Measurements from ENCODE around the gene ATAD3B.

ATAD3B gene

DNA sequence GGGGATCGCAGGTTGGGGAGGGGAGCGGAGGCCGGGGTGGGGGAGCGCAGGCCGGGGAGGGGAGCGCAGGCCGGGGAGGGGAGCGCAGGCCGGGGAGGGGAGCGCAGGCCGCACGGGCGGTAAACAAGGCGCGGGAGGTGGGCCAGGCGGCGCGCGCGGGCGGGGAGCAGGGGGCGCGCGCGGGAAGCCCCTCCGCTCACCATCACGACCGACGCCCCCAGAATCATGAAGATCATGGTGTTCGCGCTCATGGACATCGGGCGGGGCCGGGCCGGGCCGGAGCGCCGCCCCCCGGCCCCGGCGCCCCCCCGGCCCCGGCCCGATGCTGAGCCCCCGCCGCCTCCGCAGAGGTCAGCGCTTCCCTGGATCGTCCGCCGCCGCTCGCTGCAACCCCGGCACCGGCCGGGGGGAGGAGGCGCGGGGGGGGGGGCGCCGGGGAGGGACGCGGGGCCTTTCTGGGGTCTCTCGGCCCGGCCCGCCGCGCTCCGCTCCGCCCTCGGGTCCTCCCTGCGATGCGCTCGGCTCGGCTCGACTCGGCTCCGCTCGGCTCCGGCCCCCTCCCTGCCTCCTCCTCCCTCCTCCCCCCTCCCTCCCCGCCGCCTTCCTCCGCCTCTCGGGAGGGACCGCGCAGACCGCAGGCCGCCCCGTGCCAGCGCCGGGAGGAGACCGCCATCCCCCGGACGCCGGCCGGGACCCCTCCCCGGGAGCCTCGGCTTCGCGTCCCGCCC is 68.7 kb downstream of the ATAD3B start, which contains the start of gene TMEM240:
TSS of gene TMEM240 (minus strand) at position 535 of the 728 bp plus-strand sequence. CDS start at position 257, 278 bp downstream.
- Histone ChIP-seq H3K9ac (no peak within 1 kb of the TSS), H3K4me3 (peak within 1 kb of the TSS; percentile 59)

DNA sequence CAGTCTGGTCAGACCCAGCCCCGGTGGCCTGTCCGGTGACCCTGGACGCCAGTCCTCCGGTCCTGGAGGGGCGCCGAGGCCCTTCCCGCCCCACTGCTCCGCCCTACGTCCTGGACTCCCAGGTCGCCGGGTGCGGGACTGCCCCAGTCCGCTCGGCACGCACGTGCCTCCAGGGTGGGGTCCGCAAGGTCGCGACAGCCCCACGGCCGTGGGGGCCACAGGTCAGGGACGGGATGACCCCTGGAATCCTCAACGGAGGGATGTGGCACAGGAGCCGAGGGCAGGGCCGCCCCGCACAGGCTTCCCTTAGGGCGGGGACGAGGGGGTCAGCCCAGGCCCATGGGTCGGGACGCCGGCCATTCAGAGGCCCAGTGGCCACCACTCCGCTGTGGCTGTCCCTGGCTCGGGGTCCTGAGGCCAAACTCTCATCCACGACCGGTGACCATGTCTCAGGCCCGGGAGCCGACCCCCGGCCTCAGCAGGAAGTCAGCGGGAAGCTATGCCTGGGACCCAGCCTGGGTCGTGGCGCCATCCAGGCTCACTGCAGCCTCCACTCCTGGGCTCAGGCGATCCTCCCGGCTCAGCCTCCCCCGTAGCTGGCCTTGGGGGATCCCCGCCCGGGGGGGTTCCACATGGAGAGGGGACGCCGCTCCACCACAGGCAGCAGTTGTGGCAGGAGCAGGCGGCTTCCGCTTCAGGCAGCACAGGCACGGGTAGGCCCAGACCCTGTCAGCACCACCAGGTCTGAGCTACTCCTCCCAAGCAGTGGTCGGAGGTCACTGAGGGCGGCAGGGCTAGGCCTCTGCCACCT is 69.5 kb downstream of the ATAD3B start:
- H3K36me3 ChIP-seq: peaks cover 50% of the 10 kb centered on the region
- H4K20me1 ChIP-seq: peaks cover 70% of the 10 kb centered on the region
- no peak for TF ChIP-seq Cebpa-rat (IDR thresholded peaks at IDR 0.05)
- peak overlapping the region; percentile 45; the same call in 1 of the 2 replicates for H3K4me3 ChIP-seq
- peaks cover 16% of the 10 kb centered on the region; the same call in 1 of the 2 replicates for H3K4me1 ChIP-seq
- H3K9me3 ChIP-seq: no peaks in the 10 kb centered on the region
- no peak overlapping the region for H3K9ac ChIP-seq
- H3K27me3 ChIP-seq: peaks cover 30% of the 10 kb centered on the region
- peak overlapping the region; percentile 57 for H3K4me2 ChIP-seq
- no peak overlapping the region for H3K27ac ChIP-seq

More for the DNA sequence above, 68.7 kb downstream of the ATAD3B start, which contains the start of gene TMEM240:
- Histone ChIP-seq H3K9me3 (no peaks in the 10 kb centered on the region), H3K4me2 (peak within 1 kb of the TSS; percentile 77), H3K27ac (no peak within 1 kb of the TSS), H3K27me3 (peaks cover 30% of the 10 kb centered on the region), H3K4me1 (peaks cover 16% of the 10 kb centered on the region; the same call in 1 of the 2 replicates), H4K20me1 (peaks cover 63% of the 10 kb centered on the region), H3K36me3 (peaks cover 46% of the 10 kb centered on the region)
- no peak for TF ChIP-seq Cebpa-rat (IDR thresholded peaks at IDR 0.05)

DNA sequence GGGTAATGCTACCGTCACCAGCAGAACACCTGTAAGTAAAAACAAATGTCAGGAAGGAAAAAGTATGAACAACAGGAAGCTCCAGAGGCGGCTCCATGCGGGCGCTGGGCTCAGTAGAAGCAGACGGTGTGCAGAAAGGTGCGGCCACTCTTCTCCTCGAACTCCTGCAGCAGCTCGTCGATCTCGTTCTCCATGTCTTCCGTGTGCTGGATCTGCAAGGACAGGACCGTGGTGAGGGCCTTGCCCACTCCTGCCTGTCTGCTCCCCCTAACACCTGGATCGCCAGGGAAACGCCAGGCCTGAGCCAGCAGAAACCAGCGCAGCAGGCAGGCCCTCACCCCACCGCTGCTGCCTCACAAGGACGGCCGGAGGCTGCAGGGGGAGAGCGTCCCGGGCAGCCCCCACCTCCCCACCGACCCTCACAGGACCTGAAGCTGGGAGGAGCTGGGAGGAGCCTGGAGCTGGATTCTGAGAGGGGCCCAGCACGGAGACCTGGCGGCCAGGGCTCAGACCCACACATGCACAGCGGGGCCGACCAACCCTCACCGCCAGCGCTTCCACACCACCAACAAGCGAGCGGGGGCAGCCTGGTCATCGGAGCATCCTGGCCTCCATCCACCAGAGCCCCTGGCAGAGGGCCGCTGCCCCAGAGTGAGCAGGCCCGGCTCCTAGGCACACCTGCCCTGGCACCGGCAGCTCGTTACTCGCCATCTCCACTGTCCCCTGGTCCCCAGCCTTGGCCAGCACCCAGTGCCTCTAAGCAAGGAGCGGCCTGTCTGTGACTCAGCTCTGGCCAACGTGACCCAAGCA is 70.6 kb downstream of the ATAD3B start:
- H3K4me2 ChIP-seq: no peak overlapping the region
- H3K9ac ChIP-seq: no peak overlapping the region
- no peak overlapping the region for H3K4me3 ChIP-seq
- no peak overlapping the region for H3K27ac ChIP-seq
- peaks cover 80% of the 10 kb centered on the region for H4K20me1 ChIP-seq
- TF ChIP-seq Cebpa-rat (IDR thresholded peaks at IDR 0.05): no peak
- peaks cover 16% of the 10 kb centered on the region; the same call in 1 of the 2 replicates for H3K4me1 ChIP-seq
- H3K27me3 ChIP-seq: peaks cover 30% of the 10 kb centered on the region
- H3K9me3 ChIP-seq: no peaks in the 10 kb centered on the region
- peaks cover 57% of the 10 kb centered on the region for H3K36me3 ChIP-seq

DNA sequence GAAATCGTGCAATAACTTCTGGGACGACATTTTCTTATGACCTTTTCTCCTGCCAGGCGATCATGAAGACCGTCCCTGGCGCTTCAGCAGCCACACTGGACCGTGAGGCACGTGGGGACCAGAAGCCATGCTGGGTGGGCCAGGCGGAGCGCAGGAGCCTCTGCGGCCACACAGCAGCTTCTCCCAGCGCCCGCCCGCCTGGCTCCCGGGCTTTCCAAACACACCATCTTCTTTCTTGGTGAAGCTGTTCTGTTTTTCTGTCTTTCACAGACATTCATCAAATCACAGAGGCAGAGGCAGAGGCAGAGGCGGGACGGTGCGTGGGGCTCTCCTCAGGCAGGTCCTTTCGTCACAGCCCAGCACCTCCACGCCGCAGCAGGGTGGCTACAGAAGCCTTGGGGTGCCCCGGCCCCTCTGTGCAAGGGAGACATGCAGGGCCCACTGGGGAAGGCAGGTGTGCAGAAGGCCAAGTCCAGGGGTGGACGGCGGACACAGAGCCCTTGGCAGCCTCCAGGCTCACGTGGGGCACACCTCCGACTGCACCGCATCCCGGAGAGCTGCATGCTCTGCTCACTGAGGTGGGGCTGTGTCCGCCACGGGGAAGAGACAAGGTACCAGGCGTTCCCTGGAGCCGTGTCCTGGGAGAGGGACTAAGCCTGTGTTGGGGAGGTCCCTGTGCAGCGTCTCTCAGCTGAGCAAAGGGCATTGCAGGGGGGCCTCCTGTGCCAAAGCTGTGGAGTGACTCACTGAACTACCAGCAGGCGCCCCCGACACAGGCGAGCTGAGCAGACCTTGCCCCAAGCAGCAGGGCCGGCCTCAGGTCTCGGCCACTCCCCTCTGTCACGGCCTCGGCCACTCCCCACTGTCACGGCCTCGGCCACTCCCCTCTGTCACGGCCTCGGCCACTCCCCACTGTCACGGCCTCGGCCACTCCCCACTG is 71.5 kb downstream of the ATAD3B start:
- Histone ChIP-seq H3K4me2 (no peak overlapping the region), H3K4me1 (peaks cover 16% of the 10 kb centered on the region; the same call in 1 of the 2 replicates)
- no peak for TF ChIP-seq Cebpa-rat (IDR thresholded peaks at IDR 0.05)

DNA sequence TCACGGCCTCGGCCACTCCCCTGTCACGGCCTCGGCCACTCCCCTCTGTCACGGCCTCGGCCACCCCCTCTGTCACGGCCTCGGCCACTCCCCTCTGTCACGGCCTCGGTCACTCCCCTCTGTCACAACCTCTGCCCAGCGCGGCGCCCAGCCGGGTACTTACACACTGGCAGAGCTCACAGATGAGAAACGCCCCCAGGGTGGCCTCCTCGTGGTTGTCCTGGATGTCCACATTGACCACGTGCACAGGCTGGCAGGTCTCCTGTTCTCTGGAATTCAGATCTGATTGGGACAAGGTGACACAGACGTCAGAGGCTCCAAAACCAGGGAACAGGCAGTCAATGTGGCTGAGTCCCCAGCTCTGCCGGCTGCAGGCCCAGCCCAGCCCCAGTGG is 72.1 kb downstream of the ATAD3B start:
- H4K20me1 ChIP-seq: peaks cover 81% of the 10 kb centered on the region
- H3K36me3 ChIP-seq: peaks cover 72% of the 10 kb centered on the region
- TF ChIP-seq Cebpa-rat (IDR thresholded peaks at IDR 0.05): no peak

More for the DNA sequence above, 71.5 kb downstream of the ATAD3B start:
- Histone ChIP-seq H4K20me1 (peaks cover 83% of the 10 kb centered on the region), H3K9ac (no peak overlapping the region), H3K36me3 (peaks cover 66% of the 10 kb centered on the region), H3K9me3 (no peaks in the 10 kb centered on the region), H3K27me3 (peaks cover 27% of the 10 kb centered on the region), H3K27ac (no peak overlapping the region), H3K4me3 (no peak overlapping the region)

DNA sequence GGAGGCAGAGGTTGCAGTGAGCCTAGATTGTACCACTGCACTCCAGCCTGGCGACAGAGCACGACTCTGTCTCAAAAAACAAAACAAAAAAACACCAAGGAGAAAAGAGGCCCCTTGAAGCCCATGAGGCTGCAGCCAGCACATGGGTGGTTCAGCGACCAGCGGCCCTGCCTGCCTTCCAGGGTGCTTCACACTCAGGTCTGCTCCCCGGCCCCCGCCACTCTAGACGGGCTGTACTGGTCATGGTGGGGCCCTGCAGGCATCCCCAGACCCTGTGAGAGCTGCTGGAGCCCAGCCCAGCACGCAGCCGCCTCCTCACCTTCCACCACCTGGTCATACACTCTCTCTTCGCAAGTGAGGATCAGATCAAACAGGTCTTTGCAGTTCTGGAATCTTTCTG is 73.0 kb downstream of the ATAD3B start:
- H3K27ac ChIP-seq: no peak overlapping the region
- H4K20me1 ChIP-seq: peaks cover 81% of the 10 kb centered on the region
- no peaks in the 10 kb centered on the region for H3K9me3 ChIP-seq
- no peak overlapping the region for H3K4me3 ChIP-seq
- no peak for TF ChIP-seq Cebpa-rat (IDR thresholded peaks at IDR 0.05)
- peaks cover 75% of the 10 kb centered on the region for H3K36me3 ChIP-seq
- H3K4me1 ChIP-seq: peaks cover 19% of the 10 kb centered on the region; the same call in 1 of the 2 replicates
- peaks cover 12% of the 10 kb centered on the region for H3K27me3 ChIP-seq
- no peak overlapping the region for H3K4me2 ChIP-seq
- no peak overlapping the region for H3K9ac ChIP-seq

More for the DNA sequence above, 72.1 kb downstream of the ATAD3B start:
- H3K4me3 ChIP-seq: no peak overlapping the region
- peaks cover 20% of the 10 kb centered on the region for H3K27me3 ChIP-seq
- H3K4me1 ChIP-seq: peaks cover 16% of the 10 kb centered on the region; the same call in 1 of the 2 replicates
- no peak overlapping the region for H3K9ac ChIP-seq
- no peak overlapping the region for H3K27ac ChIP-seq
- H3K9me3 ChIP-seq: no peaks in the 10 kb centered on the region
- no peak overlapping the region for H3K4me2 ChIP-seq

Data from BLaER1 (cell line).